Measurements from ENCODE around the gene CNDP1. TPM values are rescaled to one million over a fixed set of nuclear protein-coding genes. Genes with fewer than 3 reads are reported as not detected.

CNDP1 gene
- polyA plus RNA-seq, 2 donors = 0.04 TPM; not detected in 1

DNA sequence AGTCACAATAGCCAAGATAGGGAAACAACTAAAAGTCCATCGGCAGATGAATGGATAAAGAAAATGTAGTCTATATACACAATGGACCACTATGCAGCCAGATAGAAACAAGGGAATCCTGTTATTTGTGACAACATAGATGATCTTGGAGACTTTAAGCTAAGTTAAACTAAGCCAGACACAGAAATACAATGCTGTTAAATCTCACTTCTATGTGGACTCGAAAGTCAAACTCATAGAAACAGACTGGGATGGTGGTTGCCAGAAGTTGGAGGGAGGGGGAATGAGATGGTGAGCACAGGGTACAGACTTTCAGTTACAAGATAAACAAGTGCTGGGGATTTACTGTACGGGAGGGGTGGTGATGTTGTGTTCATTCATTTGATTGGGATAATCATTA lies 5.4 kb upstream of the CNDP1 start:
- H3K9me3 ChIP-seq (ENCODE audit: control insufficient read depth in 2 of 2, insufficient read depth in 1 of 2, low read depth in 1 of 2, low read length in 1 of 2) = no peaks in the 10 kb centered on the region
- no peak overlapping the region for H3K27ac ChIP-seq (ENCODE audit: low read depth in 2 of 2, low read length in 1 of 2)
- peaks cover 0 to 2% of the 10 kb centered on the region in 2 donors for H3K4me1 ChIP-seq (ENCODE audit: control insufficient read depth in 2 of 2, insufficient read depth in 2 of 2, low read length in 1 of 2)
- 81 to 84% methylated on average over 3 of the region's 3 CpGs for whole genome bisulfite sequencing, 2 donors
- H3K4me3 ChIP-seq (ENCODE audit: low read depth in 1 of 2, low read length in 2 of 2) = no peak overlapping the region
- no peaks in the 10 kb centered on the region for H3K27me3 ChIP-seq (ENCODE audit: control insufficient read depth in 1 of 2, insufficient read depth in 2 of 2, low read length in 2 of 2)
- H3K36me3 ChIP-seq (ENCODE audit: control insufficient read depth in 2 of 2, insufficient read depth in 2 of 2, low read length in 1 of 2) = no peaks in the 10 kb centered on the region

DNA sequence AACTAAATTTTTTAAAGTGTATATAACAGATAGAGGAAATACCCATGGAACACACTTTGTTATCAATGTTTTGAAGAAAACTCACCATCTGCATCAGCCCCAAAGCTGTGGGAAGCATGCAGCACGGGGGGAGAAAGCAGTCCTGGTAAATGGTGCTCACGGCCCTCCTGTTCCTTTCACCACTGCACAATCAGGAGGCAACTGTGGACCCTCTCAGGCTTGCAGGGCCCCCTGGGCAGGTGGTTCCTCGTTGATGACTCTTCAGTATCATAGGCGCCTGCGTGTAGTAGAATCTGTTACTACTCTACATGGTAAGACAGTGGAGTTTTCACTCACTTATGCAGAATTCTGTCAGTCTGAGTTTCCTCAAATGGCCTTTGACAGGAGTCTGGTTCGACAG lies 4.9 kb upstream of the CNDP1 start:
- Histone ChIP-seq H3K9me3 (ENCODE audit: control insufficient read depth in 2 of 2, insufficient read depth in 1 of 2, low read depth in 1 of 2, low read length in 1 of 2) (no peaks in the 10 kb centered on the region), H3K27me3 (ENCODE audit: control insufficient read depth in 1 of 2, insufficient read depth in 2 of 2, low read length in 2 of 2) (no peaks in the 10 kb centered on the region), H3K27ac (ENCODE audit: low read depth in 2 of 2, low read length in 1 of 2) (no peak overlapping the region), H3K4me1 (ENCODE audit: control insufficient read depth in 2 of 2, insufficient read depth in 2 of 2, low read length in 1 of 2) (peaks cover 0 to 2% of the 10 kb centered on the region in 2 donors), H3K4me3 (ENCODE audit: low read depth in 1 of 2, low read length in 2 of 2) (no peak overlapping the region), H3K36me3 (ENCODE audit: control insufficient read depth in 2 of 2, insufficient read depth in 2 of 2, low read length in 1 of 2) (no peaks in the 10 kb centered on the region)
- 79 to 80% methylated on average over 6 of the region's 6 CpGs for WGBS, 2 donors

DNA sequence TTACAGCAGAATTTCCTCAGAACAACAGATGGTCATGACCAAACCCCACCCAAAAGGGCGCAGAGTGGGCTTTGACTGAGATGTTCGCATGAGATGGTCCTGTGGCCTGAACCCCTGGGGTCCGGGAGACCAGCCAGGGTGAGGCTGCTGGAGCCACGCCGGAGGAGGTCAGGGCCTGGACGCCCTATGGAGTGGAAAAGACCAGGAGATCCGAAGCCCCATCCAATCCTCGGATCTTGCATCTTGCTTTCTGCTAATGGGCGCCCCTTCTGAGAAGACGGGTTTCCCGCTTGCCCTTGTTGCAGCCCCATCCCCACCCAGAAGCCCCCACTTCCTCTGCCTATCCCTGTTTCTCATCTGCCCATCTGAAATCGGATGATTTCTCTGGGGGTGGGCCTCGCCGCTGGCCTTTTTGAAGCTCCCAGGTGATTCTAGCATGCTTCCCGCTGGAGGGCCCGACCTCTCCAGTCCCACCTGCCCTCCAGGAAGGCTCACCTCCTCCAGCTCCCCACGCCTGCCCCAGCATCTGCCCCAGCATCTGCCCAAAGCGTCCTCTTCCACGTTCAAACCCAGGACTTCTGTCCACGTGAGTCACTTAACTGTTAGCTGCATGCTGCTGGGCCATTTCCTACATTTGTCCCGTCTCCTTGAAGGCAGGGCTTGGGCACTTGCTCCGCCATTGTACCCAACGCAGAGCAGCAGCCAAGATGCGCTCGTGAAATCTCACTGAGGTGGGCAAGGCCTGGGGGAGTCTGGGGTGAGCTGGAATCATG lies 4.3 kb upstream of the CNDP1 start:
- peaks cover 0 to 2% of the 10 kb centered on the region in 2 donors for H3K4me1 ChIP-seq (ENCODE audit: control insufficient read depth in 2 of 2, insufficient read depth in 2 of 2, low read length in 1 of 2)
- no peaks in the 10 kb centered on the region for H3K27me3 ChIP-seq (ENCODE audit: control insufficient read depth in 1 of 2, insufficient read depth in 2 of 2, low read length in 2 of 2)
- H3K36me3 ChIP-seq (ENCODE audit: control insufficient read depth in 2 of 2, insufficient read depth in 2 of 2, low read length in 1 of 2) = no peaks in the 10 kb centered on the region
- H3K9me3 ChIP-seq (ENCODE audit: control insufficient read depth in 2 of 2, insufficient read depth in 1 of 2, low read depth in 1 of 2, low read length in 1 of 2) = no peaks in the 10 kb centered on the region
- WGBS, 2 donors = 92% methylated on average over 25 of the region's 25 CpGs
- no peak overlapping the region for H3K4me3 ChIP-seq (ENCODE audit: low read depth in 1 of 2, low read length in 2 of 2)
- no peak overlapping the region for H3K27ac ChIP-seq (ENCODE audit: low read depth in 2 of 2, low read length in 1 of 2)

DNA sequence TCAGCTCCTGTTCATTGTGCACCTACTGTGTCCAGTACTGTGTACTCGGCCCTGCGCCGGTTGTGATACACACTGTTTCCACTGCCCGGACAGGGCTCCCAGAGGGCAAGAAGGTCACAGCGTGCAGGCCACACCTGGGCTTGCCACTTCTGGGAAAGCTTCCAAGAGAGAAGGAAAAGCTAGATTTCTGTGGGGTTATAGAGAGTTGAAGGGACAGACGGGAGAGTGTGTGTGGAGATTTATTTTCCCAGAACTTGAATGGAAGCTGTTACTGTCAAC lies 3.8 kb upstream of the CNDP1 start:
- Histone ChIP-seq H3K4me1 (ENCODE audit: control insufficient read depth in 2 of 2, insufficient read depth in 2 of 2, low read length in 1 of 2) (peaks cover 0 to 2% of the 10 kb centered on the region in 2 donors), H3K27ac (ENCODE audit: low read depth in 2 of 2, low read length in 1 of 2) (no peak overlapping the region), H3K4me3 (ENCODE audit: low read depth in 1 of 2, low read length in 2 of 2) (no peak overlapping the region), H3K9me3 (ENCODE audit: control insufficient read depth in 2 of 2, insufficient read depth in 1 of 2, low read depth in 1 of 2, low read length in 1 of 2) (no peaks in the 10 kb centered on the region), H3K36me3 (ENCODE audit: control insufficient read depth in 2 of 2, insufficient read depth in 2 of 2, low read length in 1 of 2) (no peaks in the 10 kb centered on the region), H3K27me3 (ENCODE audit: control insufficient read depth in 1 of 2, insufficient read depth in 2 of 2, low read length in 2 of 2) (no peaks in the 10 kb centered on the region)
- 68 to 77% methylated on average over 6 of the region's 6 CpGs for WGBS, 2 donors

DNA sequence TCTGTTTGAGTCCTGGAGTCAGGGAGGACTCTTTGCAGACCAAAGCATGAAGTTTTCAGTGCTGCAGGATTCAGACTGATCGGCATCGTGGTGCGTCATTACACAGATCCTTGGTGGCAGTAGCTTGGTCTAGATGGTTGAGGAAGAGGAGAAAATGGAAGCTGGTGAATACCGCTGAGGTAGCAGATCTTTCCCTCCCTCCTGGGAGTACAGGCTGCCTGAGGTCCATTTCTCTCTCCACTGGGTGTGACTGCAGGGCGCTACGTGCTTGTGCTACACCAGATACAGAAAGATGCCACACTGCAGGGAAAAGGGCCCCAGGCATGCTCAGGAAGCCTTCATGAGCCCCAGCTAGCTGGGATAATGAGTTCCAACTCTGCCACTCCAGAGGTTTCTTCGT lies 3.3 kb upstream of the CNDP1 start:
- Histone ChIP-seq H3K27me3 (ENCODE audit: control insufficient read depth in 1 of 2, insufficient read depth in 2 of 2, low read length in 2 of 2) (no peaks in the 10 kb centered on the region), H3K9me3 (ENCODE audit: control insufficient read depth in 2 of 2, insufficient read depth in 1 of 2, low read depth in 1 of 2, low read length in 1 of 2) (no peaks in the 10 kb centered on the region), H3K4me1 (ENCODE audit: control insufficient read depth in 2 of 2, insufficient read depth in 2 of 2, low read length in 1 of 2) (peaks cover 0 to 2% of the 10 kb centered on the region in 2 donors), H3K4me3 (ENCODE audit: low read depth in 1 of 2, low read length in 2 of 2) (no peak overlapping the region), H3K27ac (ENCODE audit: low read depth in 2 of 2, low read length in 1 of 2) (no peak overlapping the region), H3K36me3 (ENCODE audit: control insufficient read depth in 2 of 2, insufficient read depth in 2 of 2, low read length in 1 of 2) (no peaks in the 10 kb centered on the region)
- 87 to 88% methylated on average over 7 of the region's 7 CpGs for WGBS, 2 donors

DNA sequence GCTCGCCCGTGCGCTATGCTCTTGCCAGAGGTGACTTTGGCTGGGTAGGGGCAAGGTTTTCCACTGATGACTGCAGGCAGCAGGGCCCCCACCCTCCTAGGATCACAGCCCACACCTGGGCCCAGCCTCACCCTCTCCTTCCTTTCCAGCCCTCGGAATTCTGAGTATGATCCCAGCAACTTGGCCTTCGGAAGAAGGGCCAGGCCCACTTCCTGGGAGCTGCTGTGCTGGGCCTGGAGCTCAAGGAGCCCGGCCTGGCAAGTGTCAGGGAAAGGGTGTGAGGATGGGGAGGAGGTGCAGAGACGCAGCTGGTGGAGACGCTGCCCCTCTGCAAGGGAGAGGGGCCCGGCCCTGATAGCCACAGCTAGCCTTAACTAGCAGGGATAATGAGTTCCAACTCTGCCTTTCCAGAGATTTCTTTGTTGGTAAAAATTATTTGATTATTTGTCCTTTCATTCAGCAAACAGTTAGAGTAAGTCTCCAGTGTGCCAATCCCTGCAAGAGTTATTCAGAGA lies 1.7 kb upstream of the CNDP1 start:
- Histone ChIP-seq H3K9me3 (ENCODE audit: control insufficient read depth in 2 of 2, insufficient read depth in 1 of 2, low read depth in 1 of 2, low read length in 1 of 2) (no peaks in the 10 kb centered on the region), H3K27me3 (ENCODE audit: control insufficient read depth in 1 of 2, insufficient read depth in 2 of 2, low read length in 2 of 2) (no peaks in the 10 kb centered on the region), H3K4me1 (ENCODE audit: control insufficient read depth in 2 of 2, insufficient read depth in 2 of 2, low read length in 1 of 2) (peaks cover 0 to 2% of the 10 kb centered on the region in 2 donors), H3K4me3 (ENCODE audit: low read depth in 1 of 2, low read length in 2 of 2) (no peak overlapping the region), H3K36me3 (ENCODE audit: control insufficient read depth in 2 of 2, insufficient read depth in 2 of 2, low read length in 1 of 2) (no peaks in the 10 kb centered on the region), H3K27ac (ENCODE audit: low read depth in 2 of 2, low read length in 1 of 2) (no peak overlapping the region)
- 65 to 68% methylated on average over 9 of the region's 9 CpGs for WGBS, 2 donors

DNA sequence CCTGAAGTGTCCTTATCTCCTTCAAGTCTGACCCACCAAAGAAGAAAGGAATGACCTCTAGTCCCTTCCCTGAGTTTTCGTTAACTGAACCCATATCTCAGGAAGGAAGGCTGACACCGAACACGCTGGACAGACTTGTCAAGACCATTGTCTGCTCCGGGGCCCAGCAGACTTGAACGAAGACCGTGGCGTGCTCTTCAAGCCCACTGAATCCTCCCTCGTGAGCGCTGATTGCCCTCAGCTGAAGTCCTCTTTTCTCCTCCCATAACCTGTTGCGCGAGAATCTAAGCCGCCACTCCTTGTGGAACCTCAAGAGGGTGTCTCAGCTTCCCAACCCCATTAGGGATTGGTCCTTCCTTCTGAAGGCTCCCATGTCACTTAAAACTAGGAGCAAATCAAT lies 634 bp upstream of the CNDP1 start:
- 95 to 98% methylated on average over 12 of the region's 12 CpGs for WGBS, 2 donors
- H3K4me1 ChIP-seq (ENCODE audit: control insufficient read depth in 2 of 2, insufficient read depth in 2 of 2, low read length in 1 of 2) = peaks cover 0 to 2% of the 10 kb centered on the region in 2 donors
- H3K9me3 ChIP-seq (ENCODE audit: control insufficient read depth in 2 of 2, insufficient read depth in 1 of 2, low read depth in 1 of 2, low read length in 1 of 2) = no peaks in the 10 kb centered on the region
- H3K4me3 ChIP-seq (ENCODE audit: low read depth in 1 of 2, low read length in 2 of 2) = no peak overlapping the region
- no peaks in the 10 kb centered on the region for H3K36me3 ChIP-seq (ENCODE audit: control insufficient read depth in 2 of 2, insufficient read depth in 2 of 2, low read length in 1 of 2)
- no peak overlapping the region for H3K27ac ChIP-seq (ENCODE audit: low read depth in 2 of 2, low read length in 1 of 2)
- H3K27me3 ChIP-seq (ENCODE audit: control insufficient read depth in 1 of 2, insufficient read depth in 2 of 2, low read length in 2 of 2) = no peaks in the 10 kb centered on the region

DNA sequence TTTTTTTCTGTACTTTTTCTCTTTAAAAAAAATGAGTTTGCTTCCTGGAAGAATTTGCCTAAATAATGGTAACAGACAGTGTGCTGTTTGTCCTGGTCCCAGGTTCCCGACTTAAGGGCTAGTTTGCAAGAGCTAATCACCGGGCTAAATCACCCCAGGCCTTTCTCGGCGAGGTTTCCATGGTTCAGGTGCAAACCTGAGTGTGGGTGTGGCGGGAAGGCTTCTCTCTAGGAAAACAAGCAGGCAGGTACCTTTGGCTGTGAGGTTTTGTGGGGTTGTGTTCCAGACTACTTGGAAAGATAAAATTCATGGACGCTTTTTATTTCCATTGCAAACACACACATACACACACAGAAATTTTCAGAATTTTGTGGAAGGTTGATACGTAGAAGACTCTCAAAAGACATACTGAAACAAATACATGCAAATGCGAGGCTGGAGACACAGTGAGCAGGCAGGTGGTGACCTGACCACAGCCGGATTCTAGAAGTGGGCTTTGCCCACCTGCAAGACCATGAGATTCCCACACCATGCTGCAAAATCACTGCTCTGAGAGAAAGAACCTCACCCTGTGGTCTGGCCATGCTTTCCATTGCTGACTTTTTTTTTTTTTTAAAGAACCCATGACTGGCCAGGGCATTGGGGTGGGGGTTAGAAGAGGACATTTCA lies 815 bp downstream of the CNDP1 start:
- WGBS, 2 donors = 60 to 69% methylated on average over 9 of the region's 9 CpGs
- no peak overlapping the region for H3K4me3 ChIP-seq (ENCODE audit: low read depth in 1 of 2, low read length in 2 of 2)
- H3K9me3 ChIP-seq (ENCODE audit: control insufficient read depth in 2 of 2, insufficient read depth in 1 of 2, low read depth in 1 of 2, low read length in 1 of 2) = no peaks in the 10 kb centered on the region
- peaks cover 0 to 2% of the 10 kb centered on the region in 2 donors for H3K4me1 ChIP-seq (ENCODE audit: control insufficient read depth in 2 of 2, insufficient read depth in 2 of 2, low read length in 1 of 2)
- no peaks in the 10 kb centered on the region for H3K27me3 ChIP-seq (ENCODE audit: control insufficient read depth in 1 of 2, insufficient read depth in 2 of 2, low read length in 2 of 2)
- H3K27ac ChIP-seq (ENCODE audit: low read depth in 2 of 2, low read length in 1 of 2) = no peak overlapping the region
- H3K36me3 ChIP-seq (ENCODE audit: control insufficient read depth in 2 of 2, insufficient read depth in 2 of 2, low read length in 1 of 2) = no peaks in the 10 kb centered on the region

DNA sequence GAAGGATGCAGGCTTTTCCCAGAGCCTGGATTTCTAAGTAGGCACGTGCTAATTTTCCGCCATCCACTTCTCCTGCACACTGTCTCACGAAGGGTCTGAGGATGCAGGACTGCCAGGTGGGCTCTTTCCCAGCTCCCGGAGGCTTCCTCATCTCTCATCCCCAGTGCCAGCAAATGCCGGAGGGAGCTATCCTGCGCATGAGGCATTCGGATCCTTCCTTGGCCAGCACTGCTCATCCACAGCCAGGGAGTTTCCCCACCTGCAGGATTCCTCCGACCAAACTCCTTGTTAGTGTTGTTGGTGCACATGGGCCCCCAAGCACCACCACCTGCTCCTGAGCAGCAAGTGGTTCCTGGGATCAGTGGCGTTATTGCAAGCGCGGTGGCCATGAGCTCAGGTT lies 5.0 kb downstream of the CNDP1 start:
- H3K27me3 ChIP-seq (ENCODE audit: control insufficient read depth in 1 of 2, insufficient read depth in 2 of 2, low read length in 2 of 2) = no peaks in the 10 kb centered on the region
- no peak overlapping the region for H3K4me3 ChIP-seq (ENCODE audit: low read depth in 1 of 2, low read length in 2 of 2)
- H3K27ac ChIP-seq (ENCODE audit: low read depth in 2 of 2, low read length in 1 of 2) = no peak overlapping the region
- 83 to 88% methylated on average over 11 of the region's 11 CpGs for WGBS, 2 donors
- H3K9me3 ChIP-seq (ENCODE audit: control insufficient read depth in 2 of 2, insufficient read depth in 1 of 2, low read depth in 1 of 2, low read length in 1 of 2) = no peaks in the 10 kb centered on the region
- H3K4me1 ChIP-seq (ENCODE audit: control insufficient read depth in 2 of 2, insufficient read depth in 2 of 2, low read length in 1 of 2) = no peaks in the 10 kb centered on the region
- no peaks in the 10 kb centered on the region for H3K36me3 ChIP-seq (ENCODE audit: control insufficient read depth in 2 of 2, insufficient read depth in 2 of 2, low read length in 1 of 2)
